GM18505 (cell line): ENCODE measurements around the gene CCR6.

Source experiments
- ATAC-seq: cut with Tn5 transposase; IDR thresholded peaks from one replicate; pipeline ENCODE4 v1.9.1; 2021; ENCODE audit not compliant: unreplicated experiment
- POLR2A ChIP-seq: IDR thresholded peaks from 4 replicates; pipeline ENCODE4 v1.6.1; 2011; ENCODE audit warnings: borderline replicate concordance; ENCODE audit not compliant: insufficient read depth, insufficient read length; ENCODE audit errors: extremely low read depth

The CCR6 gene

GRCh38 chr6:167130712-167131684 lies 8.1 kb downstream of the CCR6 start:
- TF ChIP-seq POLR2A = no peak
- peak; percentile 44 for ATAC-seq

DNA sequence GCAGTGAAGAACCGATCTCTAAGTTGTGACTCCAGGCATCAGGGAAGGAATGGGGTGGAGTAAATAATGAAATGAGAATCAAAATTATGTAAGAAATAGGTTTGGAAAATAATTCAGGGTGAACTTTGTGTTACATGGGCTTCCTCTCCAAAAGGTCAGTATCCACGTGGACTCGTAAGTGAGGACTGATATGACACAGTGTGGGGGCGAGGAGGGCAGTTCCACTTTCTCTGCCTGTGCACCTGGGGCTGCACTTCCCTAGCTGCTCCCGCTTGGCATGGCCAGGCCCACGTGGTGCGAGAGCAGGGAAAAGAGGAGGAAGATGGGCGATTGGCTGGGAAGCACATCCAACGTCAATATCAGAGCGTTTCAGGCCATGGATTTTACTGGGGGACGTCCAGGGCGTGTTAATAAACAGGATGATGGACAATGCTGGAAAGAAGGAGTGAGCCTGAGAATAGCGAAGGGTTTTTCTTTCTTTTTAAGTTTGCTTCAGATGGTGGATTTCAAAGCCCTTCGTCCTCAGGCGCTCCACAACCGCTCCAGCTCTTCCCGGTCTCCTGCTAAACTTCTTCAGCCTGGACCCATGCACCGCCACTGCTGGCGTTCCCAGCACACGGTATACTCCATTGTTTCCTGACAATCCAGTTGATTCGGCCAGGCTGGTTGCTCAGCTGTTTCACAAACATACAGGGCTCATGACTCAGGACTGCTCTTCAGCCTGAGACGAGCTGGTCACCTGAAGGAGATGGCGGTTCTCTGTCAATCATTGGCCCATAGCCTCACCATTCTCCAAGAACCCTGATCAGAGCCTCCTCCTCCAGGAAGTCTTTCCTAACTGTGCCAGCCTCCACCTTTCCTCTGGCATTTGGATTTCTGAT lies 11.8 kb downstream of the CCR6 start:
- ATAC-seq = no peak
- no peak for TF ChIP-seq POLR2A

GRCh38 chr6:167136376-167136775 lies 13.5 kb downstream of the CCR6 start:
- TF ChIP-seq POLR2A = no peak
- ATAC-seq = no peak

GRCh38 chr6:167137081-167137480 lies 14.2 kb downstream of the CCR6 start:
- no peak for TF ChIP-seq POLR2A
- ATAC-seq = no peak

GRCh38 chr6:167137881-167138280 lies 15.0 kb downstream of the CCR6 start:
- no peak for ATAC-seq
- no peak for TF ChIP-seq POLR2A

- ATAC-seq = no peak
- TF ChIP-seq POLR2A = no peak
Measured at GRCh38 chr6:167139761-167140160, 16.9 kb downstream of the CCR6 start.

GRCh38 chr6:167140589-167141474 lies 17.9 kb downstream of the CCR6 start:
- peak; percentile 53 for ATAC-seq
- no peak for TF ChIP-seq POLR2A

- no peak for TF ChIP-seq POLR2A
- ATAC-seq = peak; percentile 55
Measured at GRCh38 chr6:167141667-167142432, 19.0 kb downstream of the CCR6 start.

GRCh38 chr6:167142433-167142761 lies 19.5 kb downstream of the CCR6 start:
- no peak for ATAC-seq

GRCh38 chr6:167143041-167143440 lies 20.1 kb downstream of the CCR6 start:
- no peak for TF ChIP-seq POLR2A

More at GRCh38 chr6:167142433-167142761, 19.5 kb downstream of the CCR6 start:
- TF ChIP-seq POLR2A = no peak

GRCh38 chr6:167145461-167145860 lies 22.6 kb downstream of the CCR6 start:
- TF ChIP-seq POLR2A = no peak
- ATAC-seq = no peak

More at GRCh38 chr6:167143041-167143440, 20.1 kb downstream of the CCR6 start:
- ATAC-seq = no peak

GRCh38 chr6:167146135-167146534 lies 23.2 kb downstream of the CCR6 start:
- no peak for ATAC-seq
- no peak for TF ChIP-seq POLR2A
